LNCaP clone FGC (cell line): ENCODE data around the gene TSPAN14.

ENCODE experiments used
- DNase-seq: peaks from one replicate; pipeline ENCODE4 v3.0.0-alpha.2; 2011; ENCODE audit warnings: low read depth
- H3K4me3 ChIP-seq: 2 replicates; pipeline ENCODE4 v1.5.1; 2011; ENCODE audit warnings: mild to moderate bottlenecking, low read depth, low read length, control low read depth
- CTCF ChIP-seq: IDR thresholded peaks from 2 replicates; pipeline ENCODE4 v1.5.1; 2012; ENCODE audit warnings: mild to moderate bottlenecking; ENCODE audit not compliant: control insufficient read depth, insufficient read depth; ENCODE audit errors: extremely low read depth

TSPAN14 gene

GRCh38 chr10:80502621-80503583 lies 48.8 kb downstream of the TSPAN14 start:
- DNase-seq = no peak
- no peak overlapping the region for H3K4me3 ChIP-seq
- no peak for TF ChIP-seq CTCF

DNA sequence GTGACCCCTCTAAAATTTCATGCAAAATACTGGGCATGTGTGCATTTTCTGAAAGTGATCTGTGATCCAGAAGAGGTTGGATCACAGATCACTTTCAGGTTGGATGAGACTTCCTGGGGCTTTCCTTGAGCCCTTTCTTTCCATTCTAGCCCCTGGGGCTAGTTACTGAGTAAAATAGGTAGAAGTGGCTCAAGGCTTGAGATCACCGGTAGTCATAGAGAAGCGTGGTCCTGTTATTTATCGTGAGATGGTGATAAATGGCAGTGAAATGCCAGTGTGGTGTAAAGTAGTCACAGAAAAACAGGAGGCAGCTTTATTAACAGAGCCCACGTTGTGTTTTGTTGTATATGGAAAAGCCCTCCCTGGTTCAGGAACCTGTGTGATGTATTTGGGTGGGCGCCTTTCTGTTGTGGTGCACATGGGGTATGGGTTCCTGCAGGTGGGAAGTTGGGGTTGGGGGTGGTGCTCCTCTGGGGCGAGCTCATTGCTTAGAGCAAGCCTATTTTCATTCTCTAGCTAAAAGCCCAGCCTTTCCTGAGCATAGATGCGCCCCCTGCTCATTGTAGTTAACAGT lies 49.6 kb downstream of the TSPAN14 start:
- DNase-seq = no peak
- no peak overlapping the region for H3K4me3 ChIP-seq
- no peak for TF ChIP-seq CTCF

DNA sequence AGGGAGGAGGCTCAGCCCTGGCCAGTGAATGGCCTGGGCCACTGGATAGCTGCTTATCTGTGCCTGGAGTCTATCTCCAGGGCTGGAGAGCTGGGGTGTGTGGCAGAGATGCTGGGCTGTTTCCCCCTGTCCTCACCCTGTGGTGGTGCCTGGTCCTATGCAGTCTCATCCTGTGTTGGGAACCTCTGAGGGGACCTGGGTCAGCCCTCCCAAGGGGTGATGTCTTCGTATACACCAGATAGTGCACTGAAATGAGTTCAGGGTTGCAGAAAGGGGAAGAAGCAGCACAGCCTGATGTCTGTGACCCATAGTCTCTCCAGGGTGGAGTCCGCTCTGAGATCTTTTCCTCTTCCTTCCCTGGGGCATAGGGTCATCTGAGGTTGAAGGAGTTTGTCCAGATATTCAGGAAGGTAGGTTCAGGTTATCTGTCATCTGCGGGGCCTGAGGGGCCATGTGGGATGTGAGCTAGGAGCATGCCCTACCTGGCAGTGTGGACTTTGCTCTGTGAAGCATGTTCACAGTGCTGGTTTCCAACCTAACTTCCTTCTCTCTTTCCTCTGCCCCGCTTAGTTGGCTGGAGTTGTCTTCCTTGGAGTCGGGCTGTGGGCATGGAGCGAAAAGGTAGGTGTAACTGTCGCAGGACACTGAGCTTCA lies 50.2 kb downstream of the TSPAN14 start:
- H3K4me3 ChIP-seq = no peak overlapping the region
- no peak for DNase-seq
- TF ChIP-seq CTCF = no peak

DNA sequence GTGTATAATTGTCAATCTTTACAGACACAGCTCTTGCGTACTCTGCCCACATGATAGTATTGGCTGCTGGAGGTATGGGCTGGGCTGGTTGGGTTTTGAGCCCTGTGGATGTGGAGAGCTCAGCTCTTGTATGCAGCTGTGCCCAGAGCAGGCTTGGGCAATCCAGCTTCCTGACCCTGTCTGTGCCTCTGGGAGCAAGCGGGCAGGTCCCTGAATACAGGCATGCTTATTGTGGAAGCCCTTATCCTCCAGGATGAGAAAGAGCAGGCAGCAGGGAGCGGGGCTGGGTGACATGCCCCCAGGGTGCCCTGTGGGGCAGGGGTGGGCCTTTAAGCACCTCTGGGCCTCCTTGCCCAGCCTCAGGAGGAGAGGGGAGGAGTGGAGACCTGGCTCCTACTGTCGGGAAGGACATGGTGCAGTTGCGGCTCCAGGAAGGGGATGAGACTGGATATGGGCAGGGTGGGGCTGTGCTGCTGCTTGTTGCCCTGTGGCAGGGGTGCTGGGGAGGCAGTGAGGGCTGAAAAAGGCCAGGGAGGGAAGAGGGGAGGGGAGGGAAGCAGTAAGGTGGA lies 50.9 kb downstream of the TSPAN14 start:
- H3K4me3 ChIP-seq = no peak overlapping the region
- no peak for TF ChIP-seq CTCF
- DNase-seq = no peak

DNA sequence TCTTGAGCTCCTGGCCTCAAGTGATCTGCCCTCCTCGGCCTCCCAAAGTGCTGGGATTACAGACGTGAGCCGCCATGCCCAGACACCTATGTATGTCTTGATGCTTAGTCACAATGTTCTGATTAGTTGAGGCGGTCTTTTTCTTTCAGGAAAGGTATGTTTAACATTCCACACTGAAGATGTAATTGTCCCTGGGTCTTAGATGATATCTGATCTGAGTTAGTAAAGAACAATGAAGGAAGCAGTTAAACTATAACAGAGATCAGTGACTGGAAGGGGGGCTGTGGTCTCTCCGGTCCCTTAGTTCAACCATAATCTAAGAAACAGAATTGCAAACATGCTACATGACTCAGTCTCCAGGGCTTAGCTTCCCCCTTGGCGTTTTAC lies 52.1 kb downstream of the TSPAN14 start:
- no peak for TF ChIP-seq CTCF
- no peak overlapping the region for H3K4me3 ChIP-seq
- no peak for DNase-seq

DNA sequence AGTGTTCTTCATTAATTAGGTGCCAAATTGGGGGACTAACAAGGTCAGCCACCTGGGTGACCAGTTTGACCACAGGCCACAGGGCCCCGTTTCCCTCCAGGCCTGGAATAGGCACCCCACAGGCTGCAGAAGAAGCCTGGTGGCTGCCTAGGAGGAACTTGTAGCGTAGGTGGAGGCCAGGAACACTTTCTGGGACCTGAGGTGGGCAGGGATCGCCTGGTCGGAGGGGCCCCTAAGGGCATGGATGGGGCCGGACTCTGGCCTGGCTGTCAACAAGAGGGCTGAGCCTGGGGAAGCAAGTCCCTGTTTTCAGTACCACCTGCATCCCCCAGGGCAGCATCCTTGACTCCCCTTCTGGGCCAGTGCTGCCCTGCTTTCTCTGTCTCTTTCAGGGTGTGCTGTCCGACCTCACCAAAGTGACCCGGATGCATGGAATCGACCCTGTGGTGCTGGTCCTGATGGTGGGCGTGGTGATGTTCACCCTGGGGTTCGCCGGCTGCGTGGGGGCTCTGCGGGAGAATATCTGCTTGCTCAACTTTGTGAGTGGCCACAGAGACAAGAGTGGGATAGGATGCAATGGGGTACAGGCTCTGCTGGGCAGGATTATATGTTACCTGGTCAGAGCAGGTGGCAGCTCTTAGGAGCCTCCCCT lies 52.9 kb downstream of the TSPAN14 start:
- DNase-seq = no peak
- no peak for TF ChIP-seq CTCF
- no peak overlapping the region for H3K4me3 ChIP-seq
